NCI-H2081 (cell line): ENCODE results near the gene CIAO2A.
"Not testable (repeated sequence)": the region's sequence is repeated elsewhere in the genome, so short reads cannot be mapped to it uniquely, and the experiment has no call there.

Experiments used
- DNase-seq, 2 experiments: peaks; one replicate each; lab custom pipeline; 2025; lab: John Stamatoyannopoulos, UW

The CIAO2A gene

GRCh38 chr15:64093627-64094417 lies at the start of gene CIAO2A:
CIAO2A (minus strand) TSS chr15:64093838; CDS start chr15:64093768, 70 bp downstream.
- peak; percentile 95 to 99 for DNase-seq

GRCh38 chr15:64143276-64143675 lies 49.6 kb upstream of the CIAO2A start:
- no peak for DNase-seq

- DNase-seq, result no peak
Observed at GRCh38 chr15:64141798-64142512, 48.3 kb upstream of the CIAO2A start.

GRCh38 chr15:64138331-64138941 lies 44.8 kb upstream of the CIAO2A start:
- DNase-seq, result no peak

GRCh38 chr15:64137226-64137833 lies 43.7 kb upstream of the CIAO2A start:
- no peak for DNase-seq

GRCh38 chr15:64136347-64136746 lies 42.7 kb upstream of the CIAO2A start:
- no peak for DNase-seq

- DNase-seq, result no peak
Observed at GRCh38 chr15:64134345-64134829, 40.7 kb upstream of the CIAO2A start.

GRCh38 chr15:64133623-64134344 lies 40.1 kb upstream of the CIAO2A start:
- DNase-seq, result no peak

- DNase-seq, result no peak
Observed at GRCh38 chr15:64132217-64132616, 38.6 kb upstream of the CIAO2A start.

GRCh38 chr15:64131547-64131946 lies 37.9 kb upstream of the CIAO2A start:
- no peak for DNase-seq

GRCh38 chr15:64130159-64130558 lies 36.5 kb upstream of the CIAO2A start:
- DNase-seq, result no peak

GRCh38 chr15:64127521-64128270 lies 34.1 kb upstream of the CIAO2A start:
- no peak for DNase-seq

- no peak for DNase-seq
Observed at GRCh38 chr15:64125978-64126377, 32.3 kb upstream of the CIAO2A start.

- DNase-seq, result no peak
Observed at GRCh38 chr15:64122936-64123351, 29.3 kb upstream of the CIAO2A start.

GRCh38 chr15:64122444-64122843 lies 28.8 kb upstream of the CIAO2A start:
- DNase-seq, result no peak

GRCh38 chr15:64121614-64122013 lies 28.0 kb upstream of the CIAO2A start:
- no peak for DNase-seq

GRCh38 chr15:64120322-64120721 lies 26.7 kb upstream of the CIAO2A start:
- DNase-seq, result not testable (repeated sequence)

GRCh38 chr15:64117759-64118487 lies 24.3 kb upstream of the CIAO2A start:
- DNase-seq, result no peak

- no peak for DNase-seq
Observed at GRCh38 chr15:64112904-64113303, 19.3 kb upstream of the CIAO2A start.
